ENCODE results near the gene MAN2B2. TPM values are rescaled to one million over a fixed set of nuclear protein-coding genes. Genes with fewer than 3 reads are reported as not detected.
A peak's percentile ranks its signal among the peaks of the same experiment; 100 is the strongest.

Gene MAN2B2
- total and polyA plus RNA-seq, 9 of the 15 experiments (the other 6 are each of a cell fraction or from before 2014, with no cell fraction given) = 0.21 to 8.8 (median 3.7) TPM

GRCh38 chr4:6640292-6641163, 65.5 kb downstream of the MAN2B2 start, which contains the start of gene MRFAP1 (continued):
- TF ChIP-seq KLF13 (tag; IDR thresholded peaks at IDR 0.05; ENCODE audit: borderline replicate concordance, low read depth) (peak; percentile 44; the same call in 1 of the 2 replicates), THAP7 (CRISPR knock-in tag; IDR thresholded peaks at IDR 0.05) (0 out of 2 replicates have a peak, but pooled peaks have one; percentile 38), STAT5A (IDR thresholded peaks at IDR 0.05; ENCODE audit: borderline replicate concordance, low read length) (peak; percentile 13; the same call in 1 of the 2 replicates), GTF2E2 (tag; IDR thresholded peaks at IDR 0.05) (peak; percentile 67; the same call in 1 of the 2 replicates), TAF7 (tag; IDR thresholded peaks at IDR 0.05) (peak; percentile 94), SP2 (IDR thresholded peaks at IDR 0.05; ENCODE audit: extremely low read depth, low read depth, low read length, poor library complexity, severe bottlenecking) (no peak), GABPB1 (CRISPR knock-in tag; IDR thresholded peaks at IDR 0.05) (peak; percentile 58), SMAD3 (CRISPR knock-in tag; conservative IDR thresholded peaks at IDR 0.05) (no peak), PKNOX1 (IDR thresholded peaks at IDR 0.05) (peak; percentile 69), HEY1 (CRISPR knock-in tag; IDR thresholded peaks at IDR 0.05; ENCODE audit: borderline replicate concordance) (no peak), SOX6 (IDR thresholded peaks at IDR 0.05) (peak; percentile 70), SNRNP70 (optimal IDR thresholded peaks at IDR 0.05; ENCODE audit: low read depth, low read length) (no peak), DMBX1 (CRISPR knock-in tag; IDR thresholded peaks at IDR 0.05; ENCODE audit: borderline replicate concordance) (peak; percentile 73; the same call in 1 of the 2 replicates), DNMT1 (IDR thresholded peaks at IDR 0.05) (peak; percentile 78; the same call in 1 of the 2 replicates), NCOA4 (IDR thresholded peaks at IDR 0.05; ENCODE audit: partially characterized antibody) (no peak), ZBTB26 (CRISPR knock-in tag; IDR thresholded peaks at IDR 0.05) (no peak), CTBP1 (IDR thresholded peaks at IDR 0.05; ENCODE audit: borderline replicate concordance) (peak; percentile 92), XRCC5 (IDR thresholded peaks at IDR 0.05; ENCODE audit: low read depth, low read length) (peak; percentile 58; the same call in 1 of the 2 replicates), SRSF1 (IDR thresholded peaks at IDR 0.05; ENCODE audit: low read depth, low read length) (no peak)

Measured in K562 (cell line).